Type B pancreatic cell (in vitro differentiated cells): ENCODE results near the gene DR1. TPM values are rescaled to one million over a fixed set of nuclear protein-coding genes. Genes with fewer than 3 reads are reported as not detected.
"Not testable (repeated sequence)": the region's sequence is repeated elsewhere in the genome, so short reads cannot be mapped to it uniquely, and the experiment has no call there.

Experiments
- DNase-seq: peaks from one replicate; pipeline ENCODE4 v3.0.0; 2021; ENCODE audit warnings: mixed read lengths; ENCODE audit not compliant: unreplicated experiment; ENCODE audit errors: extremely low spot score
- H3K27ac Mint-ChIP-seq: 2 replicates; pipeline ENCODE4 v1.8.0; 2021; ENCODE audit warnings: mild to moderate bottlenecking, mixed read lengths
- H3K27me3 Mint-ChIP-seq: 2 replicates; pipeline ENCODE4 v1.8.0; 2021; ENCODE audit warnings: mixed read lengths
- H3K36me3 Mint-ChIP-seq: 2 replicates; pipeline ENCODE4 v1.8.0; 2021; ENCODE audit warnings: mixed read lengths
- H3K4me1 Mint-ChIP-seq: one replicate; pipeline ENCODE4 v1.8.0; 2021; ENCODE audit warnings: mixed read lengths; ENCODE audit not compliant: unreplicated experiment
- H3K4me3 Mint-ChIP-seq: 2 replicates; pipeline ENCODE4 v1.8.0; 2021; ENCODE audit warnings: mild to moderate bottlenecking, mixed read lengths
- H3K9me3 Mint-ChIP-seq: 2 replicates; pipeline ENCODE4 v1.8.0; 2021; ENCODE audit warnings: mixed read lengths
- total RNA-seq: library from RNA; stranded (reverse); gene quantifications from 2 replicates; pipeline ENCODE4 v1.2.1, GENCODE V29; 2021; ENCODE audit warnings: low replicate concordance
- TF ChIP-seq, protein P1 (sequence below): fragments of 200-600 bp; sonication (generic); conservative IDR thresholded peaks from 2 replicates; pipeline ENCODE4 v1.5.0; 2021; ENCODE audit warnings: antibody characterized with exemption, mild to moderate bottlenecking

Gene DR1
- total RNA-seq, 1 donor from 2014 or later: 49.0 TPM

DNA sequence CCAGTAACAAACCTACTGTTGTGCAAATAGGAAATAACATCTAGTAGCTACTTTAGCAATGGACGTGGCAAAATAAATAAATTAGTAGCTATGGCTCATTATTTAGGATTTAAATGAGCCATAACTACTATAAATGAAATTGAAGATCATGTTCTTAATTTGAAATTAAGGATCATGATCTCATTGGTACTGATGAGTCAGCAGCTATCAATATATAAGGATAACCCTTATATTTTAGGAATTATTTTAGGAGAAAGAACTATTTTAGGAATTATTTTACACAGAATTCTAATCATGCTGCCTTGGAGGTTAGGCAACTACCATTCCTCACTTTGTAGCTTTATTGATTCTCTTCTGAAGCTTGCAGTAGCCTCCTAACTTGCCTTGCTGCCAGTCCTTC is 24.0 kb downstream of the DR1 start:
- Mint-ChIP-seq H3K27me3 (no peaks in the 10 kb centered on the region), H3K4me1 (no peaks in the 10 kb centered on the region), H3K36me3 (peaks cover 12% of the 10 kb centered on the region), H3K9me3 (no peaks in the 10 kb centered on the region), H3K4me3 (no peak overlapping the region), H3K27ac (no peak overlapping the region)
- TF ChIP-seq, protein P1, sequence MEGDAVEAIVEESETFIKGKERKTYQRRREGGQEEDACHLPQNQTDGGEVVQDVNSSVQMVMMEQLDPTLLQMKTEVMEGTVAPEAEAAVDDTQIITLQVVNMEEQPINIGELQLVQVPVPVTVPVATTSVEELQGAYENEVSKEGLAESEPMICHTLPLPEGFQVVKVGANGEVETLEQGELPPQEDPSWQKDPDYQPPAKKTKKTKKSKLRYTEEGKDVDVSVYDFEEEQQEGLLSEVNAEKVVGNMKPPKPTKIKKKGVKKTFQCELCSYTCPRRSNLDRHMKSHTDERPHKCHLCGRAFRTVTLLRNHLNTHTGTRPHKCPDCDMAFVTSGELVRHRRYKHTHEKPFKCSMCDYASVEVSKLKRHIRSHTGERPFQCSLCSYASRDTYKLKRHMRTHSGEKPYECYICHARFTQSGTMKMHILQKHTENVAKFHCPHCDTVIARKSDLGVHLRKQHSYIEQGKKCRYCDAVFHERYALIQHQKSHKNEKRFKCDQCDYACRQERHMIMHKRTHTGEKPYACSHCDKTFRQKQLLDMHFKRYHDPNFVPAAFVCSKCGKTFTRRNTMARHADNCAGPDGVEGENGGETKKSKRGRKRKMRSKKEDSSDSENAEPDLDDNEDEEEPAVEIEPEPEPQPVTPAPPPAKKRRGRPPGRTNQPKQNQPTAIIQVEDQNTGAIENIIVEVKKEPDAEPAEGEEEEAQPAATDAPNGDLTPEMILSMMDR: no peak
- DNase-seq: no peak

DNA sequence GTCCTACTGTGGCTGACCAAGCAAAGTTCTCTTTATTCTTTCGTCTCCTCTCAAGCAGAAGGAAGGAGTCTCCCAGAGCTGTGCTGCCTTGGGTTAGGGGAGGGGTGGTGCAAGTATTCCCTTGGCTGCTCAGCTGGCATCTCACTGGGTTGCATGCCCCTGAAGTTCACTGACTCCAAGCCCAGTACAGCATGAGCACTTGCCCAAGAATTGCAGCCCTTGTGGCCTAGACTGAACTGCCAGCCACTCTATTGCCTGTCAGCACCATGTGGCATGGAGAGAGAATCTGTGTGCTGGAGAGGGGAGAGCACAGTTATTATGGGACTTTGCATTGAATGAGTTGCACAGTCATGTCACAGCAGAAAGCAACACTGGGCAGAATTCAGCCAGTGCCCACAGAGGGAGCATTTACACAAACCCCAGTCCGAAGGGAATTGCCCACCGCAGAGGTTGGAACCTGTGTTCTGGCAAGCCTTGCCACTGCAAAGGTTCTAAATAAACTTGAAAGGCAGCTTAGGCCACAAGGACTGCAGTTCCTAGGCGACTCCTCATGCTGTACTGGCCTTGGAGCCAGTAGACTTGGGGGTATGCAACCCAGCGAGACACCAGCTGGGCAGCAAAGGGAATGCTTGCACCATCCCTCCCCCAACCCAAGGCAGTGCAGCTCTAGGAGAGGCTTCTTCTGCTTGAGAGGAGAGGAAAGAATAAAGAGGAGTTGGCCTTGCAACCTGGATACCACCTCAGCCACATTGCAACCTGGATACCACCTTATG is 28.8 kb downstream of the DR1 start:
- no peak for DNase-seq
- TF ChIP-seq, protein P1: no peak
- Mint-ChIP-seq H3K27me3 (no peaks in the 10 kb centered on the region), H3K4me1 (no peaks in the 10 kb centered on the region), H3K36me3 (peaks cover 4% of the 10 kb centered on the region), H3K4me3 (no peak overlapping the region), H3K9me3 (peaks cover 18% of the 10 kb centered on the region), H3K27ac (no peak overlapping the region)

DNA sequence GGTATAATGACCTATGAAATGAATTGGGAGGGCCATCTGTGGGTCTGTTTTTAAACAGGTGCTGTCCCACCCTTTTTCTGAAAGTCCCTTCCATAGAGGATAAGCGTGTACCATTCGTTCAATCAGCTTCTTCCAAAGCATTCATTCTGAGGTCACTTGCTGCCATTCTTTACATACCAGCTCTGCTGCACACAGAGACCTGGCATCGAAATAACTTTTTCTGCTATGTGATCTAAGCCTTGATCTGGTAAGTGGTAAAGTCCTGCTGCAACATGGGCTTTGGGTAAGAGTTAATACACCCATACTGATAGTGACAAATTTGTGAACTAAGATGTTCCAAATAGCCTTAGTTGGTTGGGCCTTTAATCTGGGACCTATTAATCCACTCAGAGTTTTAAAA is 38.9 kb downstream of the DR1 start:
- Mint-ChIP-seq H3K9me3 (peaks cover 6% of the 10 kb centered on the region), H3K27ac (no peak overlapping the region), H3K4me3 (no peak overlapping the region), H3K27me3 (no peaks in the 10 kb centered on the region), H3K36me3 (no peaks in the 10 kb centered on the region), H3K4me1 (no peaks in the 10 kb centered on the region)
- no peak for DNase-seq
- TF ChIP-seq, protein P1: no peak

GRCh38 chr1:93386268-93386667 is 40.6 kb downstream of the DR1 start:
- H3K9me3 Mint-ChIP-seq, H3K36me3 Mint-ChIP-seq, H3K27ac Mint-ChIP-seq: not testable (repeated sequence)

GRCh38 chr1:93394514-93394913 is 48.8 kb downstream of the DR1 start:
- no peak for DNase-seq
- Mint-ChIP-seq H3K27me3 (no peaks in the 10 kb centered on the region), H3K27ac (no peak overlapping the region), H3K4me1 (peaks cover under 1% of the 10 kb centered on the region), H3K4me3 (no peak overlapping the region), H3K36me3 (peaks cover 5% of the 10 kb centered on the region), H3K9me3 (peaks cover 11% of the 10 kb centered on the region)
- TF ChIP-seq, protein P1: no peak

More at GRCh38 chr1:93386268-93386667, 40.6 kb downstream of the DR1 start:
- not testable (repeated sequence) for H3K4me3 Mint-ChIP-seq, H3K4me1 Mint-ChIP-seq, DNase-seq, H3K27me3 Mint-ChIP-seq

GRCh38 chr1:93395195-93395594 is 49.5 kb downstream of the DR1 start:
- Mint-ChIP-seq H3K36me3 (peaks cover 5% of the 10 kb centered on the region), H3K27ac (no peak overlapping the region), H3K4me1 (peaks cover 8% of the 10 kb centered on the region), H3K27me3 (no peaks in the 10 kb centered on the region), H3K9me3 (peaks cover 17% of the 10 kb centered on the region), H3K4me3 (no peak overlapping the region)
- TF ChIP-seq, protein P1: no peak
- DNase-seq: no peak
